GM19467 (cell line): ENCODE measurements around the gene ZDHHC14.
A peak's percentile ranks its signal among the peaks of the same experiment; 100 is the strongest.

ENCODE experiments used
- ATAC-seq: cut with Tn5 transposase; IDR thresholded peaks from one replicate; pipeline ENCODE4 v1.9.1; 2021; ENCODE audit warnings: mild to moderate bottlenecking, moderate library complexity; ENCODE audit not compliant: unreplicated experiment

The ZDHHC14 gene

GRCh38 chr6:157607317-157608109, 226.5 kb downstream of the ZDHHC14 start:
- ATAC-seq, result peak; percentile 68

GRCh38 chr6:157608221-157609075, 227.5 kb downstream of the ZDHHC14 start:
- ATAC-seq, result no peak

GRCh38 chr6:157609117-157609516, 228.1 kb downstream of the ZDHHC14 start:
- no peak for ATAC-seq

- no peak for ATAC-seq
Observed at GRCh38 chr6:157609556-157609955, 228.6 kb downstream of the ZDHHC14 start.

GRCh38 chr6:157610451-157610999, 229.5 kb downstream of the ZDHHC14 start:
- no peak for ATAC-seq

GRCh38 chr6:157611406-157611805, 230.4 kb downstream of the ZDHHC14 start:
- ATAC-seq, result no peak

GRCh38 chr6:157613011-157613522, 232.1 kb downstream of the ZDHHC14 start:
- ATAC-seq, result no peak

- ATAC-seq, result no peak
Observed at GRCh38 chr6:157614026-157614568, 233.1 kb downstream of the ZDHHC14 start.

GRCh38 chr6:157615420-157615769, 234.4 kb downstream of the ZDHHC14 start:
- no peak for ATAC-seq

- ATAC-seq, result no peak
Observed at GRCh38 chr6:157615951-157616350, 235.0 kb downstream of the ZDHHC14 start.

GRCh38 chr6:157620944-157621343, 240.0 kb downstream of the ZDHHC14 start:
- no peak for ATAC-seq

GRCh38 chr6:157621406-157621805, 240.4 kb downstream of the ZDHHC14 start:
- no peak for ATAC-seq

- no peak for ATAC-seq
Observed at GRCh38 chr6:157622427-157622826, 241.4 kb downstream of the ZDHHC14 start.

- no peak for ATAC-seq
Observed at GRCh38 chr6:157625111-157625510, 244.1 kb downstream of the ZDHHC14 start.

- ATAC-seq, result no peak
Observed at GRCh38 chr6:157625764-157626163, 244.8 kb downstream of the ZDHHC14 start.

GRCh38 chr6:157627195-157627966, 246.4 kb downstream of the ZDHHC14 start:
- ATAC-seq, result no peak

- ATAC-seq, result no peak
Observed at GRCh38 chr6:157628463-157628862, 247.5 kb downstream of the ZDHHC14 start.

- no peak for ATAC-seq
Observed at GRCh38 chr6:157629220-157629619, 248.2 kb downstream of the ZDHHC14 start.

- no peak for ATAC-seq
Observed at GRCh38 chr6:157630463-157631080, 249.6 kb downstream of the ZDHHC14 start.

- ATAC-seq, result no peak
Observed at GRCh38 chr6:157631412-157631811, 250.4 kb downstream of the ZDHHC14 start.
